Astrocyte of the cerebellum (primary cell): ENCODE data around the gene ARPP21.

Experiments
- DNase-seq: peaks from one replicate; pipeline ENCODE4 v3.0.0-alpha.2; 2011; ENCODE audit warnings: low read depth
- H3K4me3 ChIP-seq: 2 replicates; pipeline ENCODE4 v1.5.1; 2011; ENCODE audit warnings: mild to moderate bottlenecking, low read depth, low read length, moderate library complexity
- in situ Hi-C: cut with HindIII; loops from 2 replicates; pipeline ENCODE4 v1.10.0; 2017; ENCODE audit warnings: low sequenced_read_pairs
- TF ChIP-seq, protein P1 (sequence below): IDR thresholded peaks from 2 replicates; pipeline ENCODE4 v1.5.1; 2012; ENCODE audit warnings: low read length, low read depth, moderate library complexity, mild to moderate bottlenecking; ENCODE audit errors: missing control alignments

ARPP21 gene

DNA sequence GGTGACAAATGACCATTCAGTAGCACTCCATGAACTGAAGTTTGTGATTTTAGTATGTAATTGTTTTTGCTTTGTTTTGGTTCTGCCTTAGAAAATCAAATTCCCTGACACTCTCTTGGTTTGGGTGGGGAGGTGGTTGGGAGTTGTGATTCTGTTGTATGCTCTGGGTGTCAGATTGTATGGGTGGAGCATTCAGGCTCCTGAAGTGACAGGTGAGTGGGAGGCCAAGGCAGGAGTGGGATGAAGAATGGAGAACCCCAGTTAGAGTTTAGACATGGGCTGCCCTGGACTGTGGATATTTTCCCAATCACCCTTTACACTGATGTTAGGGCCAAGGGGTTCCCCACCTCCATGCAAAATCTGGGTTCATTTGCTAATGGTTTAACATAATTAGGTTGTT lies 83.6 kb downstream of the ARPP21 start:
- DNase-seq: no peak
- H3K4me3 ChIP-seq: no peak overlapping the region
- TF ChIP-seq, protein P1, sequence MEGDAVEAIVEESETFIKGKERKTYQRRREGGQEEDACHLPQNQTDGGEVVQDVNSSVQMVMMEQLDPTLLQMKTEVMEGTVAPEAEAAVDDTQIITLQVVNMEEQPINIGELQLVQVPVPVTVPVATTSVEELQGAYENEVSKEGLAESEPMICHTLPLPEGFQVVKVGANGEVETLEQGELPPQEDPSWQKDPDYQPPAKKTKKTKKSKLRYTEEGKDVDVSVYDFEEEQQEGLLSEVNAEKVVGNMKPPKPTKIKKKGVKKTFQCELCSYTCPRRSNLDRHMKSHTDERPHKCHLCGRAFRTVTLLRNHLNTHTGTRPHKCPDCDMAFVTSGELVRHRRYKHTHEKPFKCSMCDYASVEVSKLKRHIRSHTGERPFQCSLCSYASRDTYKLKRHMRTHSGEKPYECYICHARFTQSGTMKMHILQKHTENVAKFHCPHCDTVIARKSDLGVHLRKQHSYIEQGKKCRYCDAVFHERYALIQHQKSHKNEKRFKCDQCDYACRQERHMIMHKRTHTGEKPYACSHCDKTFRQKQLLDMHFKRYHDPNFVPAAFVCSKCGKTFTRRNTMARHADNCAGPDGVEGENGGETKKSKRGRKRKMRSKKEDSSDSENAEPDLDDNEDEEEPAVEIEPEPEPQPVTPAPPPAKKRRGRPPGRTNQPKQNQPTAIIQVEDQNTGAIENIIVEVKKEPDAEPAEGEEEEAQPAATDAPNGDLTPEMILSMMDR: no peak
- in situ Hi-C loops: no loop called here

DNA sequence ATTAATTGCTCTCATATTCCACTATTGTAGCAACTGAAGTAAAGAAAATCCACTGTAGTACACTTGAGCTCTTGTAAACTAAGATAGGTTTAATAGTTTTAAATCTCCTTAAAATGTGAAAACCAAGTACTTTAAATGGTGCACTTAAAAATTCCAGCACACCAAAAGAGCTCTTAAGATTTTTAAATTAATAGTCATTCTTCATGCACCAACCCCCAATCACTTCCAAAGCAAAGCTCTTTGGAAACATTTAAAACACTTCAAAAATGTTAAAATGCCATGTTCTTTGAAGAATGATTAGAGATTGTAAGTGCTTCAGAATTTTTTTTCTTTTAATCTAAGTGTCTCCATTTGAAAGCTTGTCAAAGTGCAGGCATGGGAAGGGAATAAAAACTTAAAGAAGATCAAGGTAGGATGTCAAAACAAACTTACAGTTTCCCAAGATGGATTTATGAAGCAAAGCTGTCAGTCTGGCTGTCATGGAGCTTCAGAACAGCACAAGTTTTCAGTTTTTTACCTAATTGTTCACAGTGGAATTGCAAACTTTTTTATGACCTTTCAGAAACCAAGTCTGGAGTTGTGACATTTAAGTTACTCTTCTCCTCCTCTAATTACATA lies 84.3 kb downstream of the ARPP21 start:
- DNase-seq: no peak
- TF ChIP-seq, protein P1: no peak
- in situ Hi-C loops: no loop called here
- no peak overlapping the region for H3K4me3 ChIP-seq

DNA sequence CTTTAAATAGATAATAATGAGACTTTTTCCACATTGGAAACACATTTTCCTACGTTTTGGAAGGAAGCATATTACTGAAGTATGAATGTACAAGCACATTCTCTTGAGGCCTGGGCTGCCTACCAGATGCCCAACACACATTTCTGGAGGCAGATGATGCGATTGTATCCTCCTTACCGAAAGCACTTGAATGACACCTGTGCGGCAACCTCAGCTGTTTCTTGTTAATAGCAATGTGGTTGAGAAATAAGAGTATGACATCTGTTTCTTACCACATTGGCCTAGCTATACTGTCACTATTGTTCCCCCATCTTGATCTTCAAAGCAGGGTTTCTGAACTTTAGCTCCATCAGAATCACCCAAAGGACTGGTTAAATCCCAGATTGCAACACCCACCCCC lies 84.8 kb downstream of the ARPP21 start:
- H3K4me3 ChIP-seq: no peak overlapping the region
- DNase-seq: no peak
- in situ Hi-C loops: no loop called here
- TF ChIP-seq, protein P1: no peak

DNA sequence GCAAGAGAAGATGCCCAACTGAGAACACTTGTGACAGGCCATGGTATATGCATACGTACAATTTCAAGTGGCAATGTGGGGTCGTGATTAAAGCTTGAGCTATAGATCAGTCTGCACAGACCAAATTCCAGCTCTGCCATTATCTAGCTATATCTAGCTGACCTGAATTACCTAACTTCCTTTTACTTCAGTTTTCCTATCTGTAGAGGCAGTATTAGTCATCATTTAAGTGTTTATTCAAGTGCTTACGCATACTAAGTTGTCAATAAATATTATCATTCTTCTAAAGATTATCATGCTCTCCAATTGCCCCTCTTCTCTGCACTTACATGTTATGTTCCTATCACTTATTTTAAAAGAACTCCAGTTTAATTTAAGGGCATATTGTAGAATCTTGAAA lies 87.9 kb downstream of the ARPP21 start:
- no peak for DNase-seq
- in situ Hi-C loops: no loop called here
- TF ChIP-seq, protein P1: no peak
- no peak overlapping the region for H3K4me3 ChIP-seq

DNA sequence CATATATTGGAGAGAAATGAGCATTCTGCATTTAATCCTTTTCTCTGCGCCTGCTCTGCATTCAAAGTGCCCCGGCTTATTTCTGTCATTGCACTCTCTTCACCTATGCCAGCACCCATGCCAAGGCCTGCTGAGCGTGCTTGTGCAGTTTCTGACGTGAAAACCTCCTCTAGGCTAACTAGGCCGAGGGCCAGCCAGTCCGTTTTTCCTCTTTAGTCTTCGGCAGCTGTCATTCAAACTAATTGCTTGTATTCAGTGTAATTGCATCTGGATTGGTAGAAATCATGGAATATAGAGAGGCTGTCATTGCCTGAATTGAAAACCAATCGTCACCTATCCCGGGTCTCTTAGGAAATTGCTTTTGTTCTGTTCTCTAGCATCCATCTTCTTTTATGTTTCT lies 94.0 kb downstream of the ARPP21 start:
- H3K4me3 ChIP-seq: no peak overlapping the region
- DNase-seq: no peak
- in situ Hi-C loops: no loop called here
- TF ChIP-seq, protein P1: no peak

DNA sequence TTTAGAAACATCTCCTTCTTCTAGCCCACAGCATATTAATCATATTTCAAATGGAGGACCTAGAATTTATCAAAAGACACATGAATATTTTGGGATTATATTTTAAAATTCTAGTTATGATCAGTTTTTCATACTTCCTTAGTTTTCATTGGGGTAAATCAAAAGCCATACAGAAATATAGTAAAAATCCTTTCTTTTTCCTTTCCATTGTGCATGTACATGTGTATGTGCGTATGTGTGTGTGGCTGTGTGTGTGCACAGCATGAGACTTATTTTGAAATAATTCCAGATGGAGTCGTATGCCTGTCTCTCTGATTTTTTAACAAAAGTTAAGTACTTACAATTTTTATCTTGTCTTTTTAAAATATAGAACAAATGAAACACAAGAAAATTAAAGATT lies 94.5 kb downstream of the ARPP21 start:
- DNase-seq: no peak
- no peak overlapping the region for H3K4me3 ChIP-seq
- TF ChIP-seq, protein P1: no peak
- in situ Hi-C loops: no loop called here
